UCSD-AML1 (cell line): ENCODE data around the gene TOP2A.
A peak's percentile ranks its signal among the peaks of the same experiment; 100 is the strongest.

Source experiments
- DNase-seq: peaks from one replicate; lab custom pipeline; 2025; ENCODE audit not compliant: unreplicated experiment; lab: John Stamatoyannopoulos, UW

The TOP2A gene

GRCh38 chr17:40452921-40453378, 35.3 kb upstream of the TOP2A start:
- no peak for DNase-seq

GRCh38 chr17:40452216-40452787, 34.6 kb upstream of the TOP2A start:
- DNase-seq = no peak

DNA sequence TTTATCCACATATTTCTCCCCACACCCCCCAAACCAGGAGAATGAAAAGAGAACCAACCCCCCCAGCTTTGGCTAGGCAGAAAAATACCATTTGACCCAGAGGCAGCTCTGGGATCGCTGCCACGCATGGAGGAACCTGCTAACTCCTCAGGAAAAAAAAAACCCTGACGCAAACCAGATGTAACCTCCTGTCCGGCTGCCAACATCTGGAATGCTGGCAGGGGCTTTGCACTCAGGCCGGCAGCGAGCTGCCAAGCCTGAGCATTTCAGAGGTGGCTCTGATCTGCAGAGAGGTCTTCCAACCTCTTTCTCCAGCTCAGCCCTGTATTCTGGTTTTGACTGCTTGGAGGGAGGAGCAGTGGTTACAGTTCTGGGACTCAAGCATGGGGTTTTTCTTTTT, 33.7 kb upstream of the TOP2A start:
- DNase-seq = no peak

DNA sequence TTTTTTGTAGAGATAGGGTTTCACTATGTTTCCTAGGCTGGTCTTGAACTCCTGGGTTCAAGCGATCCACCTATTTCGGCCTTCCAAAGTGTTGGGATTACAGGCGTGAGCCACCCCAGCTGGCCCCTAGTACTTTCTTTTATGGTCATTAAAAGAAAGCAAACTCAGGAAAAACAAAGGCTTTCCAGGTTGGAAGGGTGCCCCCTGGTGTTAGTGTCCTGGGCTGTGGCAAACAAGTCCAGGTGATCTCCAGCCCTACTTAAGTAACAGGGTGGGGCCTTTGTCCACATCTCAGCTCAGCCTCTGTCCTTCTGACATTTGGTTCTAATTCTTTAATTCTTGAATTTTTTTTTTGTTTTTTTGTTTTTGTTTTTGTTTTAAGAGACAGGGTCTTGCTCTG, 32.5 kb upstream of the TOP2A start:
- peak; percentile 47 for DNase-seq

GRCh38 chr17:40448639-40449261, 31.1 kb upstream of the TOP2A start:
- no peak for DNase-seq

DNA sequence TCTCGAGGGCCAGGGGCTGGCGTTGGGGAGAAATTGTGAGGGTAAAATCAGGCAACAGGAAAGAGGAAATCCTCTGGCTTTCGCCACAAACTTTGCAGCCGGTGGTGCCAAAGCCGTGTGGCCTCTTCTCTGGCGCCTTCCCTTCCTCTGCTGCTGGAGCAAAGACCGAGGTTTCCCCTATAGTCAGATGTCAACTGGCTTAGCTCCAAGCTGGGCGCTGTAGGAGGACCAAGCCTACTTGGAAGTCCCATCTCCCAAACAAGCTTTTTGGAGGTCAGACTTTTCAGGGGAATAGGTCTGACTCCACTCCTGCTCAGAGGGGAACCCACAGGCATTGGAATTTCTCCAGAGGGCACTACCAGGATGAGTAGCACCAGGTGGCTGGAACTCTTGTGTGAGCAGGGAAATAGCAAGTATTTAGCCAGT, 30.5 kb upstream of the TOP2A start:
- DNase-seq = peak; percentile 58

- no peak for DNase-seq
Observed at GRCh38 chr17:40447806-40448205, 30.1 kb upstream of the TOP2A start.

- no peak for DNase-seq
Observed at GRCh38 chr17:40447148-40447644, 29.5 kb upstream of the TOP2A start.

- DNase-seq = no peak
Observed at GRCh38 chr17:40445751-40446468, 28.2 kb upstream of the TOP2A start.

- DNase-seq = no peak
Observed at GRCh38 chr17:40443988-40444899, 26.5 kb upstream of the TOP2A start.

GRCh38 chr17:40443196-40443987, 25.7 kb upstream of the TOP2A start, which contains the start of gene IGFBP4:
IGFBP4 (plus strand) TSS chr17:40443450; CDS start chr17:40443736, 286 bp downstream.
- peak; percentile 84 for DNase-seq

GRCh38 chr17:40442392-40443195, 24.9 kb upstream of the TOP2A start:
- DNase-seq = no peak

DNA sequence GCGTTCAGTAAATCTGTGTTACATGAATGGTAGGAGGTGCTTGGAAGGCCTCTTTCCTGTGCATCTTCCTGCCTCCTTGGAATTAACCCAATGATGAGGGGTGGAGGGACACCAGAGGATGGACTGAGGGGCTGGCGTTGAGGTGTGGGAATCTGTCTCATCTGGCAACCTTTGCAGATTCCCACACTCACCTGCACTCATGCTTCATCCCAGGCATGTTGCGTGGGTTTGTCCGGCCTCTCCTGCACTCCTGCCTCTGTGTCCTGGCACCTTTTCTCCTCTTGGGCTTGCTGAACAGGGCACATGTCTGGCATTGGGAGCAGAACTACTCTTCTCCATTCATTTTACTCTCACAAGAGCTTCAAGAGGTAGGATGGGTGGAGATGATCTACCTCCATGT, 22.5 kb upstream of the TOP2A start:
- DNase-seq = no peak

DNA sequence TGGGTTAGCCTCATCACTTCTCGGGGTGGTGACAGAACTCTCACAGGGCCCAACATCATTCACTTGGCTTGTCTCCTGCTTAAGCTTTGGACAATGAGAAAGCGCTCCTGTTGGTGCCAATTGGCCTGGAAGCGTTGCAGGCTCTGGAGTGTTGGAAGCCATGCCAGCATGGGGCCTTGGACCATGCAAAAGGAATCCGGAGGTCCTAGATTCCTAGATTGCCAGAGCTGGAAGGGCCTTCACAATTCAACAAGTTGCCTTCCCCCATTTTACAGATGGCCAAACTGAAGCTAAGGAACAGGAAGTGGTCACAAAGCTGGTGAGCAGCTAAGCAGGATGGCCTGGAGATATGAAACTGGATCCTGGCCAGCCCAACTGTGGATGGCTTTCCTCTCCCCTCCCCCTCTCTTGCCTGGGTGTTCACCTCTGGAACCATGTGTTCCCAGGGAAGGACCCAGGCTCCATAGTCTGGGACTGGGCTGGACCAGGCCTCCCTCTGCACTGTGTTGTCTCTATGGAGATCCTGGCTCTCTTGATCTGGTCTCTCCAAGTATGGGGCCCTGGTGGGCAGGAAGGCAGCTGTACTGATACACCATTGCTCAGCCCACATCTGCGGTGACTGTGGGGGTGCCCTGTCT, 19.5 kb upstream of the TOP2A start:
- no peak for DNase-seq

DNA sequence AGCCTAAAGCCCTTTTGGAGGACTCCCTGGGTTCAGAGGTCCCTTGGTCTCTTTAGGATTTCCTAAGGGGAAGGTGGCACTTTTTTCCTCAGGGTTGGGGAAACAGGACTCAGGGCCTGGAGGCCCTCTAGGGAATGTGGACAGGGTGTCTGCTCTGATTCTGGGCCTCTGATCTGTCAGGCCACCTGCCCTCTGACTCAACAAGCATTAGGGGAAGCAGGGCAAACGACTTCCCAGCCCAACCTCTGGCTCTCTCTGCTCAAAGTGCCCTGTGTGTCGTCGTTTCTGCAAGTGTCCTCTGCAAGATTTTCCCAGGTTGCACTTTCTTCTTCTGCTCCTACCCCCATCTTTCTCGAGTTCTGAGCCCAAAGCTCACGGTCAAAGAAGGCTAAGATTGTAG, 18.9 kb upstream of the TOP2A start:
- DNase-seq = no peak

GRCh38 chr17:40433551-40434415, 16.1 kb upstream of the TOP2A start:
- peak; percentile 36 for DNase-seq

GRCh38 chr17:40432864-40433528, 15.3 kb upstream of the TOP2A start:
- DNase-seq = no peak
